ENCODE results near the gene LAMC2.
"Not testable (repeated sequence)": the region's sequence is repeated elsewhere in the genome, so short reads cannot be mapped to it uniquely, and the experiment has no call there.

The LAMC2 gene

DNA sequence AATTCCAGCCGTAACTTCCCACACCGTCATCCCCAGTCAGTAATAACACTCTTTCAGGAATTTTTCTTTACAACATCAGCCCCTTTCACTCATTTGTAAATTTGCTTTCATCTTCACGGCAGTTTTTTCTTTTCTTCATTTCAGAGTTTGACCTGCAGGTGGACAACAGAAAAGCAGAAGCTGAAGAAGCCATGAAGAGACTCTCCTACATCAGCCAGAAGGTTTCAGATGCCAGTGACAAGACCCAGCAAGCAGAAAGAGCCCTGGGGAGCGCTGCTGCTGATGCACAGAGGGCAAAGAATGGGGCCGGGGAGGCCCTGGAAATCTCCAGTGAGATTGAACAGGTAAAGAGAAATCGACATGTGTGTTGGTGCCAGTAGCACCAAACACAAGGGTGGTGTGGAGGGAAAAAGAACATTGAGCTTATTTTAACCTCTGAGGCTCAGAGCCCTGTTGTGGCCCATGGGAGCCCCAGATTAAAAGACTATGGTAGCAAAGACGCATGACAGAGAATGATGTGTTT, 53.2 kb downstream of the LAMC2 start:
- no peak for DNase-seq

DNA sequence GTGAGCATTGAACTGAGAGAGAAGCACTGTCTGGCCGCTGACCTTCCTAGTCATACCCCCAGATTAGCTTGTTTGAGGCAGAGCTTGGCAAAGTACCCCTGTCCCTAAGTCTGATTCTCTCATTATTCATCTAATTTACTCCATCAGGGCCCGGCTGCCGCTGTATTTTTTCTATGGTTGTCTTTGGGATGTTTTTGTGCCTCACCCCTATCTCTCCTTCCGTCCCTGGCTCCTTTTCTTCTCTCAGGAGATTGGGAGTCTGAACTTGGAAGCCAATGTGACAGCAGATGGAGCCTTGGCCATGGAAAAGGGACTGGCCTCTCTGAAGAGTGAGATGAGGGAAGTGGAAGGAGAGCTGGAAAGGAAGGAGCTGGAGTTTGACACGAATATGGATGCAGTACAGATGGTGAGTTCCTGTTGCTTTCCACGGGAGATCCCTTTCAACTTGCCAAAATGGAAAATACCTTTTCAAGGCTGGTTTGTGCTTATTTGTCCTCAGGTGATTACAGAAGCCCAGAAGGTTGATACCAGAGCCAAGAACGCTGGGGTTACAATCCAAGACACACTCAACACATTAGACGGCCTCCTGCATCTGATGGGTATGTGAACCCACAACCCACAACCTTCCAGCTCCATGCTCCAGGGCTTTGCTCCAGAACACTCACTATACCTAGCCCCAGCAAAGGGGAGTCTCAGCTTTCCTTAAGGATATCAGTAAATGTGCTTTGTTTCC, 53.9 kb downstream of the LAMC2 start:
- DNase-seq = no peak

DNA sequence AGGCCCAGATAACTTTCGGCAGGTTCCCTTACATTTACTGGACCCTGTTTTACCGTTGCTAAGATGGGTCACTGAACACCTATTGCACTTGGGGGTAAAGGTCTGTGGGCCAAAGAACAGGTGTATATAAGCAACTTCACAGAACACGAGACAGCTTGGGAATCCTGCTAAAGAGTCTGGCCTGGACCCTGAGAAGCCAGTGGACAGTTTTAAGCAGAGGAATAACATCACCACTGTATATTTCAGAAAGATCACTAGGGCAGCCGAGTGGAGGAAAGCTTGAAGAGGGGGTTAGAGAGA, 54.4 kb downstream of the LAMC2 start:
- DNase-seq = no peak

DNA sequence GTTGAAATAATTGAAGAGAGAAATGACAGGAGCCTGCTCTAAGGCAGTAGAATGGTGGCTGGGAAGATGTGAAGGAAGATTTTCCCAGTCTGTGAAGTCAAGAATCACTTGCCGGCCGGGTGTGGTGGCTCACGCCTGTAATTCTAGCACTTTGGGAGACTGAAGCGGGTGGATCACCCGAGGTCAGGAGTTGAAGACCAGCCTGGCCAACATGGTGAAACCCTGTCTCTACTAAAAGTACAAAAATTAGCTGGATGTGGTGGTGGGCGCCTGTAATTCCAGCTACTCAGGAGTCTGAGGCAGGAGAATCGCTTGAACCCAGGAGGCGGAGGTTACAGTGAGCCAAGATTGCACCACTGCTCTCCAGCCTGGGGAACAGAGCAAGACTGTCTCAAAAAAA, 54.8 kb downstream of the LAMC2 start:
- not testable (repeated sequence) for DNase-seq

DNA sequence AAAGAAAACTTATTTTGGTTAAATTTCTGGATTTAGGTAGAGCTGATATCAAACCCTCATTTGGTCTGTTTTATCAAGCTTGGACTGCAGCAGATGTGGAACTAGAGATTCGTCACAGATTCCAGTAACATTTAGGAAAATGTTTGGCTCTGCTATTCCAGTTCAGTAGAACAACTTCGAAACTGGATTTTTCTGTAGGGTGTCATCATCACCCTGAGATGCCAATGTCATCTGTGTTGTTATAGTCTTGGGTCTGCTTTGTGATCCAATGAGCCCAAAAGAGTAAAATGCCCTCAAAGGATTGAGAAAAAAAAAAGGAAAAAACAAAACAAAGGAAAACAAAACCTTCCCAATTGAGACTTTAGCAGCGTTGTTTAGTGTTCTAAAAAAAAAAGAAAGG, 55.4 kb downstream of the LAMC2 start:
- no peak for DNase-seq

DNA sequence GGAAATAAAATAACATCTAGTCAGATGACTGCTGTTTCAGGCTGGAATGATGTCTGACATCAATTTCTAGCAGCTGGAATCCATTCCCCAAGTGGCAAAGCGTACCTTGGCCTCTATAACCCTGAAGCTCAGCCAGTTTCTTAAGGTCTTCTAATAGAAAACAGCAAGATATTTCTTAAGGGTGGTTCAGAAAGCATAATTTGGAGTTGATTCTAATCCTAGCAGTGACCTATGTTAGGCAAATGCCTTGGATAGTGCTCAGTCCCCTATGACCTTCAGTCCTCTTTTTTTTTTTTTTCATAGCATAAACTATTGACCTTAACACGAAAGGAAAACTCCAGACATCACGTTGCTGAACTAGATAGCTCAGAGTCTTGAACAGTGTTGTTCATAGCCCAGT, 56.5 kb downstream of the LAMC2 start:
- no peak for DNase-seq

DNA sequence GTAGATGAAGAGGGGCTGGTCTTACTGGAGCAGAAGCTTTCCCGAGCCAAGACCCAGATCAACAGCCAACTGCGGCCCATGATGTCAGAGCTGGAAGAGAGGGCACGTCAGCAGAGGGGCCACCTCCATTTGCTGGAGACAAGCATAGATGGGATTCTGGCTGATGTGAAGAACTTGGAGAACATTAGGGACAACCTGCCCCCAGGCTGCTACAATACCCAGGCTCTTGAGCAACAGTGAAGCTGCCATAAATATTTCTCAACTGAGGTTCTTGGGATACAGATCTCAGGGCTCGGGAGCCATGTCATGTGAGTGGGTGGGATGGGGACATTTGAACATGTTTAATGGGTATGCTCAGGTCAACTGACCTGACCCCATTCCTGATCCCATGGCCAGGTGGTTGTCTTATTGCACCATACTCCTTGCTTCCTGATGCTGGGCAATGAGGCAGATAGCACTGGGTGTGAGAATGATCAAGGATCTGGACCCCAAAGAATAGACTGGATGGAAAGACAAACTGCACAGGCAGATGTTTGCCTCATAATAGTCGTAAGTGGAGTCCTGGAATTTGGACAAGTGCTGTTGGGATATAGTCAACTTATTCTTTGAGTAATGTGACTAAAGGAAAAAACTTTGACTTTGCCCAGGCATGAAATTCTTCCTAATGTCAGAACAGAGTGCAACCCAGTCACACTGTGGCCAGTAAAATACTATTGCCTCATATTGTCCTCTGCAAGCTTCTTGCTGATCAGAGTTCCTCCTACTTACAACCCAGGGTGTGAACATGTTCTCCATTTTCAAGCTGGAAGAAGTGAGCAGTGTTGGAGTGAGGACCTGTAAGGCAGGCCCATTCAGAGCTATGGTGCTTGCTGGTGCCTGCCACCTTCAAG, 57.3 kb downstream of the LAMC2 start:
- no peak for DNase-seq

DNA sequence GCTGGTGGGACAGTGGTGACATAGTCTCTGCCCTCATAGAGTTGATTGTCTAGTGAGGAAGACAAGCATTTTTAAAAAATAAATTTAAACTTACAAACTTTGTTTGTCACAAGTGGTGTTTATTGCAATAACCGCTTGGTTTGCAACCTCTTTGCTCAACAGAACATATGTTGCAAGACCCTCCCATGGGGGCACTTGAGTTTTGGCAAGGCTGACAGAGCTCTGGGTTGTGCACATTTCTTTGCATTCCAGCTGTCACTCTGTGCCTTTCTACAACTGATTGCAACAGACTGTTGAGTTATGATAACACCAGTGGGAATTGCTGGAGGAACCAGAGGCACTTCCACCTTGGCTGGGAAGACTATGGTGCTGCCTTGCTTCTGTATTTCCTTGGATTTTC, 58.4 kb downstream of the LAMC2 start:
- DNase-seq = no peak

GRCh38 chr1:183245357-183245756, 59.3 kb downstream of the LAMC2 start:
- DNase-seq = no peak

GRCh38 chr1:183246436-183246835, 60.4 kb downstream of the LAMC2 start:
- no peak for DNase-seq

DNA sequence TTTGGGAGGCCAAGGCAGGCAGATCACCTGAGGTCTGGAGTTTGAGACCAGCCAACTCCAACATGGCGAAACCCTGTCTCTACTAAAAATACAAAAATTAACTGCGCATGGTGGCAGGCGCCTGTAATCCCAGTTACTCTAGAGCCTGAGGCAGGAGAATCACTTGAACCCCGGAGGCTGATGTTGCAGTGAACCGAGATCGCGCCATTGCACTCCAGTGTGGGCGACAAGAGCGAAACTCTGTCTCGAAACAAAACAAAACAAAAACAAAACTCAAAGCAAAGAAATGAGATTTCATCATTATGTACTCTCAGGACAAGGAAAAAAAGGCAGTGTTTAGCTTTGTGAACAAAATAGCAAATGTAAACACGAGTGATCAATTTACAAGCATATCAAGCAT, 61.0 kb downstream of the LAMC2 start:
- DNase-seq = no peak

DNA sequence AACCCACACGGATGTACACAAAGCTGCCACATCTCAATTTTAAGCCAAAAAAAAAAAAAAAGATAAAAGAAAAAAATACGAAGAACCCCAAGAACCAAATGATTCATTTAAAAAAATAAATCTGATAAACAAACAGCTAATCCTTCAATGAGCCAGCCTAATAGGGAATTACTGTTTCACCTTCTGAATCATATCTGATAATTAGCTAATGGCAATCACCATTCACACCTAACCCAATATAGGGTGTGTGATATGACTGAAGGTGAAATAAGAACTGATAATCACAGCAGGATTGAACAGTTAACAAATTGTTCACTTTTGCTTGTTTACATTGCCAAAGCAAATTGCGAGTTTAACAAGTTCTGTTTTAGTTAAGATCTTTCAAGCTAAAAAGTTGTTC, 61.4 kb downstream of the LAMC2 start:
- DNase-seq = no peak

- DNase-seq = no peak
These were observed 61.9 kb downstream of the LAMC2 start for GRCh38 chr1:183247931-183248330.

- DNase-seq = no peak
These were observed 63.1 kb downstream of the LAMC2 start for GRCh38 chr1:183248989-183249691.

- no peak for DNase-seq
These were observed 63.9 kb downstream of the LAMC2 start for GRCh38 chr1:183249941-183250452.

DNA sequence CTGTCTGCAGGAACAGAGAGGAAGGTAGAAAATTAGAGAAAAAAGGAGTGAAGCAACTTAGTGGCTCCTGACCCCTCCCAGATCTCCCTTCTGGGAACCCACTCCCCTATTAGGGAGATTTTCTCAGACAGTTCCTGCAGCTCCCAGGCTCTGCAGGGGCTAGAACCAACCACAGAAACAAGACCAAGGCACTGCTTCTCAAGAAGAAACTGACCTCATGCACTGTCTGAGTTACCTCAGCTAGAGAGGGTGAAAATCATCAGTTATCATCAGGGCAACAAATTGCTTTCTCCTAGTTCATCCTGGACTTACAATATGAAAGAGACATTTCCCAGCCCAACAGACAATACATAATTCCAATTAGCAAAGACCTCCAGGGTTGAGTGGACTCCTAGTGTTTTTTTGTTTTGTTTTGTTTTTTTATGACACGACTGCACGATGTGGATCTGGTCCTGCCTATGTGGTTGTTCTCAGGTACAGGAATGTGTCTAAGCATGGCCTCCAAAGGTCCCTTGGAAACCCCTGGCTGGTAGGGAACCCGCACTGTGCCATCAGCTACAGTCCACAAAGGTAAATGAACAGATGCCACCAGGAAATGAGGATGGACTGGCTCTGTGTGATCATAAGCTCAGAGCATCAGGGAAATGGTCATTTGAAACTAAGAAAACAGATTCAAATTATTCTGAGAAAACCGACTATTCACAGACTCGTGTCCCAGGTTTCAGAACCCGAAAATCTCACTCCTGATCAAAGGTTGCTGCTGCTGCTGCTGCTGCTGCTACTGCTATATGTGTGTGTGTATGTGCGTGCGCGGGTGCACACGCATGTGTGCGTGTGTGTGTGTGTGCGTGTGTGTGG, 65.3 kb downstream of the LAMC2 start:
- no peak for DNase-seq

DNA sequence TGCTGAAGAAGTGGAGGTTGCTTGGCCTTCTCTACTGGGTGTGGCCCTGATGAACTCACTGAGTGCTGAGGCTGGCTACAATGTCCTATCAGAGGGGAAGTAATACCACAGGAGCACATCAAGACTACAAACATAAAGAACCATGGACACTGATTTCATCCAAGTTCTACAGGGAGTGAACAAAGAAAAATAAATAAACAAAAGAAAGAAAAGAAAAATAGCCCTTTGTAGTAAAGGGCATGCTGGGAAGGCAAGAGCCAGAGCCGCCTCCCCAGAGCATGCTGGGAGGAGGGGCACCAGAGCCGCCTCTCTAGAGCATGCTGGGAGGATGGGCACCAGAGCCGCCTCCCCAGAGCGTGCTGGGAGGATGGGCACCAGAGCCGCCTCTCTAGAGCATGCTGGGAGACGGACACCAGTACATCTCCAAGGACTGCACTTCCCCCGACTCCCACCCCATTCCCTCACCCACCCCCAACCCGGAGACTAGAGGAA, 65.9 kb downstream of the LAMC2 start:
- DNase-seq = no peak

GRCh38 chr1:183255073-183255472, 69.0 kb downstream of the LAMC2 start:
- DNase-seq = no peak

- DNase-seq = no peak
These were observed 73.9 kb downstream of the LAMC2 start for GRCh38 chr1:183259924-183260323.

DNA sequence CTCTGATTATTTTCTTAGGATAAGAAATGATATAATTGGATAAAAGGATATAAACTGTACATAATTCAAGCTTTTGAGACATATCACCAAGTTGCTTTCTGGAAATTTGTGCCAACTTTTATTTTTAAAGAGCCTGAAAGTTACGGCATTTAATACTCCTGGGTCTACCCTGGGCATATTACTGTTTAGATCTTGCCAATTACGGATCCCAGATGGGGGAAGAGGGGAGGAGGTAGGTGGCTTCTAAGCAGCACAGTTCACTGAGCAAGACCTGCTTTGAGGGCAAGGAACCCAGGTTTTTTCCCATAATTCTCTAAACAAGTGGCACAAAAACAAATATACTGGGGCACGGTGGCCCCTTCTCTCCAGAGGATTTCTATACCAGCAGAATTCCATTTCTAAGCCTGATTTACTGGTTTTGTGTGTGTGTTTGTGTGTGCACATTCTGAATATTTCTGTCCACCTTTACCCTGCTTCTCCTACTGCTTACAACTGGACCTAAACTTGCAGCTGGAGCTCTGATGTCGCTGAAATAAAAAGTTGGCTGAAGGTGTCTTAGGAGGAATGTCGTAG, 76.7 kb downstream of the LAMC2 start:
- DNase-seq = no peak

- no peak for DNase-seq
These were observed 78.0 kb downstream of the LAMC2 start for GRCh38 chr1:183263886-183264602.

Data from activated naive CD4-positive, alpha-beta T cell (primary cell).